Epithelial cell of esophagus (primary cell): Measurements from ENCODE around the gene NEAT1.

ENCODE experiments used
- DNase-seq: peaks from one replicate; pipeline ENCODE4 v3.0.0; 2010; ENCODE audit warnings: low read depth
- H3K4me3 ChIP-seq: 2 replicates; pipeline ENCODE4 v1.5.1; 2011; ENCODE audit warnings: mild to moderate bottlenecking, low read length, control low read depth
- TF ChIP-seq, protein P1 (sequence below): IDR thresholded peaks from 2 replicates; pipeline ENCODE4 v1.5.1; 2011; ENCODE audit warnings: low read depth, mild to moderate bottlenecking, low read length, control low read depth, inconsistent platforms; ENCODE audit not compliant: insufficient read depth; ENCODE audit errors: missing control alignments

Gene NEAT1

DNA sequence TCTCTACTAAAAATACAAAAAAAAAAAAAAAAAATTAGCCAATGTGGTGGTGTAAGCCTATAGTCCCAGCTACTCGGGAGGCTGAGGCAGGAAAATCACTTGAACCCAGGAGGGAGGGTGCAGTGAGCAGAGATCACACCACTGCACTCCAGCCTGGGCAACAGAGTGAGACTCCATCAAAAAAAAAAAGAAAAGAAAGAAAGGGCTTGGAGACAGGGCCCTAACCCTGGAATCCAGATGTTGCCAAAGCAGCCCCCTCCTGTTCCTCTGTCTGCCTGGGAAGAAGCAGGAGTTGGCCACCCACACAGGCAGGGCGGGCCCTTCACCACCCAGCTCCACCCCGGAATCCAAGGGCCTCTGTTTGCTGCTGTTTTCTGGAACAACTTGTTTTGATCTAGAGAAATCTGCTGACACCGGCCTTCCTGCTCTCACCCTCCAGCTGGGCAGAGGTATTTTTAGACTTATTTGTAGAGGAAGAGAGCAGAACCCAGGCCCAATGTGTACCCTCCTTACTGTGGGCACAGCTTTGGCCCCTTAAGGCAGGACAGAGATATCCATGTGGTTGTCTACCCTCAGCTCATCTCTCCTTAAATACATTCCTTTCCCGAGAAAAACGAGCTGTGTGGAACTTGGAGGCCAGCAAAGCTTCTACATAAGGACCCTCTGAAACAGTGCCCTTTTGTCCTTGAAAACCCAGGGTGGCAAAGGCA lies 2.7 kb upstream of the NEAT1 start:
- DNase-seq: peak; percentile 97
- TF ChIP-seq, protein P1, sequence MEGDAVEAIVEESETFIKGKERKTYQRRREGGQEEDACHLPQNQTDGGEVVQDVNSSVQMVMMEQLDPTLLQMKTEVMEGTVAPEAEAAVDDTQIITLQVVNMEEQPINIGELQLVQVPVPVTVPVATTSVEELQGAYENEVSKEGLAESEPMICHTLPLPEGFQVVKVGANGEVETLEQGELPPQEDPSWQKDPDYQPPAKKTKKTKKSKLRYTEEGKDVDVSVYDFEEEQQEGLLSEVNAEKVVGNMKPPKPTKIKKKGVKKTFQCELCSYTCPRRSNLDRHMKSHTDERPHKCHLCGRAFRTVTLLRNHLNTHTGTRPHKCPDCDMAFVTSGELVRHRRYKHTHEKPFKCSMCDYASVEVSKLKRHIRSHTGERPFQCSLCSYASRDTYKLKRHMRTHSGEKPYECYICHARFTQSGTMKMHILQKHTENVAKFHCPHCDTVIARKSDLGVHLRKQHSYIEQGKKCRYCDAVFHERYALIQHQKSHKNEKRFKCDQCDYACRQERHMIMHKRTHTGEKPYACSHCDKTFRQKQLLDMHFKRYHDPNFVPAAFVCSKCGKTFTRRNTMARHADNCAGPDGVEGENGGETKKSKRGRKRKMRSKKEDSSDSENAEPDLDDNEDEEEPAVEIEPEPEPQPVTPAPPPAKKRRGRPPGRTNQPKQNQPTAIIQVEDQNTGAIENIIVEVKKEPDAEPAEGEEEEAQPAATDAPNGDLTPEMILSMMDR: no peak
- H3K4me3 ChIP-seq: peak overlapping the region; percentile 36

DNA sequence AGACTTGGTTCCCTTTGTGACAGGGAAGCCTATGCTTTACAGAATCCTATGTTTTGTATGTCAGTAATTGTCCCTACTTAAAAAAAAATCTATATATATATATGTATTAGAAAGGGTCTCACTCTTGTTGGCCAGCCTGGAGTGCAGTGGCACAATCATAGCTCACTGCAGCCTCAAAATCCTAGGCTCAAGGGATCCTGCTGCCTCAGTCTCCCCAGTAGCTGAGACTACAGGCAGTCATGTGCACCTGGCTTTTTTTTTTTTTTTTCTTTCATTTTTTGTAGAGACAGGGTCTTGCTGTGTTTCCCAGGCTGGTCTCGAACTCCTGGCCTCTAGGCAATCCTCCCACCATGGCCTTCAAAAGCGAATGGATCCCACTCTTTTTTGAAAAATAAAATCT lies 2.1 kb upstream of the NEAT1 start:
- peak overlapping the region; percentile 36 for H3K4me3 ChIP-seq
- TF ChIP-seq, protein P1: no peak
- DNase-seq: no peak

DNA sequence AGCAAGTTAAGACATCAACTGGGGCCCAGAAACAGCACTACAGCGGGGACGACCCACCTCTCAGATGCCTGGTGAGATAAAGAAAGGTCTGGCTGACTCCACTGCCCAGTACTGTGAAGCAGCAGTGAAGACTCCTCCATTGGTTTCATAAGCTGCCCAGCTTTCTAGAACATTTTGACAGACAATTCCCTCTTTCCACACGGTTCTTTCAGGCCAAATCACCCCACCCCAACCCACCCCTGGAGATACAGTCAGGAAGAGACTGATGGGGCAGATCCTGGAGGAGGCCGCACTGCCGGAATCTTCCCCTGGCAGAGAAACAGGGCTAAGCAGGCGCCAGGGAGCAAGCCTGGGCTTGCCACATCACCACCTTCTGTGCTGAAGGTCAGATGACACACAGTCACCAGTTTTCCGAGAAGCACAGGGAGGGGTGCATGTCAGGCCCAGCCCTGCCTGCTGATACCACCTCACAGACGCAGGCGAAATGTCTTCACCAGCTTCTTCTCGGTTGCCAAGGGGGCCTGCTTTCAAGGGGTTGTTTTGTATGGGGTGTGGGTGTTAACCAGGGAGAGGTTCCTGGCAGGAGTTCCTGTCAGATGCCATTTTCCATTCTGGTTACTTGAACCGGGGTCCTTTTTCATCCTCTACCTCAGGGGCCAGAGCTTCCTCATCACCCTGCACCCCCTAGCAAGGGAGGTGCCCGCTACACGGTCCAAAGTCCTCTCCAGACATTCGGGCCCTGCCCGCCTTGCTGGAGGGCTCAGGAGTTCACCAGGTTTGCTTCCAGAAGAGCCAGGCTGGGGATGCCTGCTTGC lies 1.4 kb upstream of the NEAT1 start:
- TF ChIP-seq, protein P1: no peak
- DNase-seq: peak; percentile 100
- peak overlapping the region; percentile 61 for H3K4me3 ChIP-seq

DNA sequence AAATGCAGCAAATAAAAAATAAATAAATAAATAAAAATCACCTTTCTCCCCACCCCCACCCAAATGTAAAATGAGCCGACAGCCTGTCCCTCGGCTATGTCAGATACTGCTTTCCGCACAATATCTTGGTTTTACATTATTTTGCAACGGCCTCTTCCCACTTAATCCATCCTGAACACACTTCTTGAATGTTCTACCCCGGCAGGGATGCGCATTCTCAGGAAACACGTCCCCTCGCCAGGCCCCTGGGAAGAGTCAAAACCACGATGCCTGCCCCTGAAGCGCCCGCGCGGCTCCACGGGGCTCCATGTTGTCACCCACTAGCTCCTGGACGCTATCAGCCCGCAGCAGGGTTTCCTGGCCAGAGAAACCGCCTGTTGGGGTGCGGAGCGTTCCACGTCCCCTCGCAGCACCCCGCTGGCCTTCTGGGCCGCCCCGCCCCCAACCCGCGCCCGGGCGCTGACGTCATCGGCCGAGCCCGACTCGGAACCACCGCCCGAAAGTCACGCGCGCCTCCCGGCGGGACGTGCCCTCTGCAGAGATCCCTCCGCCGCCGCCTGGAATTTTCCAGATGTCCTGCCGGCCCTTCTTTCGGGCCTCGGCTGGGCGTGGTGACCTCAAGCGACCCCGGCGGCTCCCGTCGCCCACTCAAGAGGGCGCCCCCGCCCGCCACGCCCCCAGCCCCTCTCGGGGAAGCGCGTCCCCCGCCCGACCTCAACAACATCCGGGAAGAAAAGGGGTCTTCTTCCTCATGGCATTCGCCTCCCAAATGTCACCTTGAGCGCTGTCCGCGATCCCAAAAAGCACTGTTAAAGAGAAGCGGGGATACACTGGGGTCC lies 585 bp upstream of the NEAT1 start:
- TF ChIP-seq, protein P1: no peak
- H3K4me3 ChIP-seq: peak overlapping the region; percentile 97
- peak; percentile 97 for DNase-seq

DNA sequence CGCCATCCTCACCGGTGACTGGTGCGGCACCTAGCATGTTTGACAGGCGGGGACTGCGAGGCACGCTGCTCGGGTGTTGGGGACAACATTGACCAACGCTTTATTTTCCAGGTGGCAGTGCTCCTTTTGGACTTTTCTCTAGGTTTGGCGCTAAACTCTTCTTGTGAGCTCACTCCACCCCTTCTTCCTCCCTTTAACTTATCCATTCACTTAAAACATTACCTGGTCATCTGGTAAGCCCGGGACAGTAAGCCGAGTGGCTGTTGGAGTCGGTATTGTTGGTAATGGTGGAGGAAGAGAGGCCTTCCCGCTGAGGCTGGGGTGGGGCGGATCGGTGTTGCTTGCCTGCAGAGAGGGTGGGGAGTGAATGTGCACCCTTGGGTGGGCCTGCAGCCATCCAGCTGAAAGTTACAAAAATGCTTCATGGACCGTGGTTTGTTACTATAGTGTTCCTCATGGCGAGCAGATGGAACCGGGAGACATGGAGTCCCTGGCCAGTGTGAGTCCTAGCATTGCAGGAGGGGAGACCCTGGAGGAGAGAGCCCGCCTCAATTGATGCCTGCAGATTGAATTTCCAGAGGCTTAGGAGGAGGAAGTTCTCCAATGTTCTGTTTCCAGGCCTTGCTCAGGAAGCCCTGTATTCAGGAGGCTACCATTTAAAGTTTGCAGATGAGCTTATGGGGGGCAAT lies 1.1 kb downstream of the NEAT1 start:
- DNase-seq: peak; percentile 16
- H3K4me3 ChIP-seq: peak overlapping the region; percentile 97
- TF ChIP-seq, protein P1: no peak
